HG03175 (cell line): Measurements from ENCODE around the gene AMOTL1.
"Not testable (repeated sequence)": the region's sequence is repeated elsewhere in the genome, so short reads cannot be mapped to it uniquely, and the experiment has no call there.

Experiments
- ATAC-seq: cut with Tn5 transposase; IDR thresholded peaks from one replicate; pipeline ENCODE4 v1.9.1; 2021; ENCODE audit warnings: mild to moderate bottlenecking, moderate library complexity; ENCODE audit not compliant: unreplicated experiment

AMOTL1 gene

DNA sequence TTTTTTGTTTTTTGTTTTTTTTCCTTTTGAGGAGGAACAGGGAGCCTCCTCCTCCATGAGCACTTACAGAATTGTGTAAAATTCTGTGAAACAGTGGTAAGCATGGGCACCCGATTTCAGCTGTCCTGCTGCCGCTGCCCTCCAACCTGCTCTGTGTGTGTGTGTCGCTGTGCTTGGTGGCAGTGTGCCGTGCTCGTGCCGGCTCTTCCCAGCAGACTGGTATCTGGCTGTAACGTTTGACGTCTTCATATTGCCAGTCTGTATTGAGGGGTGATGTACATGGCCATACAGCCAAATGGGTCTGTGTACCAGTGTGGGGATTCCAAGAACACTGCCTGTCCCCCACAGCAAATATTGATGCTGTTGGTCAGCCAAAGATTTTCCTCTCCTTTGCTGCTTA is 108.1 kb downstream of the AMOTL1 start:
- no peak for ATAC-seq

DNA sequence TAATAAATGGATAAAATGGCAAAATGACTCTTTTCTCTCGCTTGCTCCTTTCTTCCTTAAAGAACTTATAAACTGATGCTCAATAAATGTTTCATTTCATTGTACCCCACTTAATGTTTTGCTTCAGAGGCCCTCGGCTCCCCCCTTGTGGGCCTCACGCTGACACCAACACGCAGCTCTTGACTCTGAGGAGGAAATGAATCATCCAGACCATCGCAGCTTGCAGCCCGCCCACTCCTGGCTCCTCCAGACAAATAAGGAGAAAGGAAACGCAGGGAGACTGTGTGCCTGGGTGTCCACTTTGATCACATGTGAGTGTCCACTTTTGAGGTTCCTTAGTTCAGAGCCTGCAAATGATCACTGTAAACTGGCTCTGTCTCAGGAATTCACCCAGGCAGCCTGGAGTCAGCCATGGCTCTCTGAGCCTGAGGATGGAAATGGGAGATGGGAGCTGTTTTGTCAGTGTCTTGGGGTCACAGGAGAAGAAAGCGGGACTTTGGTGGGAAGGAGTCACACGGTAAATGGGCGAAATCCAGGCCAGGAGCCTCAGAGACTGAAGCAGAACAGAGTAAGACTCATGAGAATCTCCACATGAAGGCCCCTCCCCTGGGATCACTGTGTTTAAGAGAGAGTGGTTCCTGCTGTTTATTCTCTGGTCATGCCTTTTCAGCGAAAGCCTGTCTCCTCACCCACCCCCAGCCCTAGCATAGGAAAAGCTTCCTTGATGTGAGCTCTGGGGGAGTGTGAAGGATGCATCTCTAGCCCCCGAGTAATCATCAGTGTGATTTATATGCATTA is 108.7 kb downstream of the AMOTL1 start:
- ATAC-seq: peak; percentile 90

DNA sequence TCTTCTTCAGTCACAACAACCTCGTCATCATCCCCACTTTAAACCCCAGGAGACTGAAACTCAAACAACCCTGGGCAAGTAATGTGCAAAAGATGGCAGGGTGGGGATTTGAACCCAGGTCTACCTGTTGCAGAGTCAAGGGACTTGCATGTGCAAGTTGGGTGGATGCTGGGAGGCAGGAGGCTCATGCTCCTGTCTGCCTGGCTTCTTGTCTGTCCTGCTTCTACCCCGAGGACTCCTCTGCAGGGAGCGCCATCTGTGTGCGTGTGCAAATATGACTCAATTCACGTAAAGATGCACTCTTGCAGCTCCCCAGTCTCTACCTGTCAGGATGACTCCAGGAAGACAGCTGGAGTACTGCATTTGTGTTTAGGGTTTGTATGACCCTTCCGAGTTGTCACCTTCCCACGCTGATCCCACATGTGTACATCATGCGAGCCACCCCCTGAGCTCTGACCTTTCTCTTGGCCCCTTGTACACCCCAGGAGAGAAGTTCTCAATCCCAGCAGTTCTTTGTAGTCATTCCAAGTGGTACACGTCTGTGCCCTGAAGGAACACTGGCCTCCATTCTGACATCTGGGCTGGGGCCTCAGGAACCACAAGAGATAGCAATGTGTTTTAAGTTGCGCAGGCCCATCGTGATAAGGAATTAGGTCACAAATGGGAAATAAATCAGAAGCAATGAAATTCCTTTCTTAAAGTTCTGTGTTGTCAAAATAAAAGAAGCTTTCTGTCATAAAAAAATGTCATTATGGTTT is 109.5 kb downstream of the AMOTL1 start:
- ATAC-seq: no peak

DNA sequence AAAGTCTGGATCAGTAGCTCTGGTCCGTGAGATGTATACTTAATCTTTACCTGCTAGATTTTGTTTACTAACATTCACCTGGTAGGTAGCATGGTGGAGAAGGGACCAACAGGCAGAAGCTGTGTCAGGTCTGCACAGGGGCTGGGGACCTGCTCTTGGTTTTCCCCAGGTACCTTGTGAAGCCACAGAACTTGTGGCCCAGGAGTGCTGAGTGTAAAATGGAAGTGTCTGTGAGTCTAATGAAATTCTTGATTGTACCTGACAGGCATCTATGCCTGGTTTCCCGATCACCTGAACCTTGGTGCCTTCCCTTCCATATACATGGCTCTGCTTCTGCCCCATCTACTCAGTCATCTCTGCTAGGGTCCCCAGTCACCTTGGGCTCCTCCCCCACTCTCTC is 110.8 kb downstream of the AMOTL1 start:
- ATAC-seq: no peak

DNA sequence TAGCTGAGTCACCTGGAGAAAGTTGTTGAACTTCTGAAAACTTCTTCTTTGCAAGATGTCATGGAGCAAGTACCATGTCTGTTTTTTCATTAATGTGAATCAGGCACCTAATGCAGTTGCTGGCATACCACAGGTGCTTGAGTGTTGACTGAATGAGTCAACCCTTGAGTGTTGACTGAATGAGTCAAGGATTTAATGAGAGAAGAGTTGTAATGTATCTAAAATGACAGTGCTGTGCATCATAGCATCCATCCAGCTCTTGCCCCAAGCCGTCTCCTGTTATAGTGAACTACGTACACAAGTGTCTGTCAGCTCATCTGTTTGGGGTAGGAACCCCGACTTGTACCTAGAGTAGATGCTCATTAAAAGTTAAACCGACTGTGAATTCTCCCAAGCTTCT is 112.1 kb downstream of the AMOTL1 start:
- ATAC-seq: no peak

DNA sequence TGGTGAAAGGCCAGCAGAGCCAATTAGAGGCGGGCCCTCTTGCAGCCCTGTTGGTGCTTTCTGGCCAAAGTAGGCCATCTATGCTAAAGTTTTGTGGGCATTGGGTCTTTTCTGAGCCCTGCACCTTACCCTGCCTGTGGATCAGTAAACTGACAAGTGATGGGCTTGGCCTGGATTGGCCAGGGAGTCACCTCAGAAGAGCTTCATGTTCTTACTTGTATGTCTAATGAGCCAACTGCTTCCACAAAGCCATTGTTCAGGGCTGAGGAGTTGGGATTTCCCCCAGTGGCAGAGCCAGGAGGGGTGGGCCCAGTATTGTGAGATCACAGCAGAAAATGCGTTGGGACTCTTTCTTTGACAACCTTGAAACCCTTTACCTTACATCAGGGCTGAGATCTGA is 114.8 kb downstream of the AMOTL1 start:
- no peak for ATAC-seq

DNA sequence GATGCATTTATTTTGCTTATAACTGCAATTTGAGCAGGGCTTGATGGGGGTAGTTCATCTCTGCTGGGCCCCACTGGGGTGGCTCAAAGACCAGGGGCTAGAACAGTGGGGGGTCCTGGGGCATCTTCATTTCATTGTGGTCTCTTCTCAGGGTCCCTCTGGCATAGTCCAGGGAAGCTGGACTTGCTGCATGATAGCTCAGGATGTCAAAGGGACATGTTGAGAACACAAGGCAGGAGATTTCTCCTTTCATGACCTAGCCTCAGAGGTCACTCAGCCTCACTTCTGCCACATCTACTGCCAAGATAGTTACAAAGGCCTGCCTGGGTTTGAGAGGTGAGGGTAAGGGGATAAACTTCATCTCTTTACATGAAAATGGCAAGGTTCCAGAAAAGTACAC is 115.7 kb downstream of the AMOTL1 start:
- ATAC-seq: no peak

DNA sequence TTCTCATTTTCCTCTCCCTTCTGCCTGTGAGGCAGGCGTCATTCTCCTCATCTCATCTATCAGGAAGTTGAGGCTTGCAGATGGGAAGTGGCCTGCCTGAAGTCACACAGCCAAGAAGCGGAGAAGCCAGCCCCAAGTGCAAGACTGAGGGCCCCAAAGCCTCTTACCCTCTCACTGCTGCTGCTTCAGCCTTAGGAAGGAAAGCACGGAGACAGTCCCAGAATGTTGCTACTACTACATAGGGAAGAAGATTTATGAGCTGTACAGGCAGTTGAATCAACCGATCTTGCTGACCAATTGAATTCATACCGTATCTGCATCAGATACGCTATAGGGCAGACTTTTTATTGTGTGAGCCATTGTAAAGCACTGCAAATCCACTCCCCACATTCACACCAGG is 116.2 kb downstream of the AMOTL1 start:
- no peak for ATAC-seq

DNA sequence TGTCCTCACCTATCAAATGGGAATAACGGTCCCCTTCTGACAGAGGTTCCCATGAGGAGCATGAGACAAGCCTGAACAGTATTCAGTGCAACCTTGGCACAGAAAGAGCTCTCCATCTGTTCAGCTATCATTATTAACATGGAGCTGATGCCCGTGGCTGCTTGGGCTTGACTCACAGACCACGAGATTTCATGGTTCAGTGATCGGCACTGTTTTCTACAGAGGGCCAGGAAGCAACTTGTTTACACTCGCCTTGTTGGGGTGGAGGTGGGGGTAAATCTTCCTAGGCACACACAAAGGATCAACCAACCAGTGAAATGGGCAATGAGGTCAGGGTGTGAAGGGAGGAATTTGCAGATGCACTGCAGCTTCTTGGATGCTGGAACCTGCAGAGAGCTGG is 117.0 kb downstream of the AMOTL1 start:
- peak; percentile 83 for ATAC-seq

DNA sequence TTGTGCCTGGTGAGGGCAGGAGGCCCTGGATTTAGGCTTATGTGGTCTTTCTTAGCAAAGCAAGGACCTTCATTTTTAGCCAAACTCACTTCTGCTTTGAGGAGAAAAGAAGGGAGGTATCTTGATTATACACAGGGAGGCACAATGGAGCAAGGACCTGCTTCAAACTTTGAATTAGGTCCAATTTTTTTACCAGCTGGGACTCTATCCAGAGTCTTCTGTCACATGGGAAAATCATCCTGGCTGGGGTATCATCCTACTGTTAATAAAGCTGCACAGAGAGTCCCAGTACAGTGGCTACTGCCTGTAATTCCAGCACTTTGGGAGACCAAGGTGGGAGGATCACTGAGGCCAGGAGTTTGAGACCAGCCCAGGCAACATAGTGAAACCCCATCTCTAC is 117.4 kb downstream of the AMOTL1 start:
- ATAC-seq: no peak

DNA sequence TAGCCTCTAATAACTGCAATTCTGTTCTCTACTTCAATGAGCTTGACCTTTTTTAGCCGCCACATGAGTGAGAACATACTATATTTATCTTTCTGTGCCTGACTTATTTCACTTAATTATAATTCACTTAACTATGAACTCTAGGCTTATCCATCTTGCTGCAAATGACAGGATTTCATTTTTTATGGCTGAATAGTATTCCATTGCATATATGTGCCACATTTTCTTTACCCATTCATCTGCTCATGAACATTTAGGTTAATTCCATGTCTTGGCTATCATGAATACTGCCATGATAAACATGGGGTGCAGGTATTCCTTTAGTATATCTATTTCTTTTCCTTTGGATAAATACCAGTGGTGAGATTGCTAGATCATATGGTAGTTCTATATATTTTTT is 120.0 kb downstream of the AMOTL1 start:
- no peak for ATAC-seq

DNA sequence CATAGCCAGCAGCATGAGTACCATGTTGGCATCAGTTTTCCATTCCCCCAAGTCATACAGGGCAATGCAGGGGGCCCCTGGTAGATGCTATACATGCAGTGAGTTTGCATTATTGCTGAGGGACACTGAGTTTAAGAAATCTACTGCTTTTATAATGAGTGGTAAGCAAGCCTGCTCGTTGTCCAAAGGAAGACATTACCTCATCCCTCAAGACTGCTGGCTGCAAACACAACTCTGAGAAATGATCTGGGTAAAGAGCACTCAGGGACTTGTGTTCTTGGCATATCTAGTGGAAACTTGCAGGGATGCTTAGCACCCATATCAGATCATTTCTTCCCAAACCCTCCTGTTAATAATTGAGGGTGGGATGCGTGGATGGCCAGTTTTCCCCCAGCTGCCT is 127.3 kb downstream of the AMOTL1 start:
- no peak for ATAC-seq

DNA sequence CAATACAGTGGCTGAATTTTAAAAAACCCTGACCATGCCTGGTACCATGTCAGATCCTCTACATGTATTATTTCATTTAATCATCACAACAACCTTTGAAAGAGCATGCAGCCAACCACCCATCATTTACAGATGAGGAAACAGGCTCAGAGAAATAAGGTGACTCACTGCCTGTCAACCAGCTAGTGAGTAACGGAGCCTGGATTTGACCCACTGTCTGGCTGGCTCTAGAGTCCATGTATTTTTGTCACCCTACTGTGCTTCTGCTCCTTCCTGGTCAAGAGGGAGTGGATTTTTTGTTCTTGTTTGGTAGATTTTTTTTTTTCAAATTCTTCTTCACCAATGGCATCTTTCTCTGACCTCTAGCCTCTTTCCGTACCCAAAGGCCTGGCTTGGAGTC is 127.8 kb downstream of the AMOTL1 start:
- ATAC-seq: no peak

DNA sequence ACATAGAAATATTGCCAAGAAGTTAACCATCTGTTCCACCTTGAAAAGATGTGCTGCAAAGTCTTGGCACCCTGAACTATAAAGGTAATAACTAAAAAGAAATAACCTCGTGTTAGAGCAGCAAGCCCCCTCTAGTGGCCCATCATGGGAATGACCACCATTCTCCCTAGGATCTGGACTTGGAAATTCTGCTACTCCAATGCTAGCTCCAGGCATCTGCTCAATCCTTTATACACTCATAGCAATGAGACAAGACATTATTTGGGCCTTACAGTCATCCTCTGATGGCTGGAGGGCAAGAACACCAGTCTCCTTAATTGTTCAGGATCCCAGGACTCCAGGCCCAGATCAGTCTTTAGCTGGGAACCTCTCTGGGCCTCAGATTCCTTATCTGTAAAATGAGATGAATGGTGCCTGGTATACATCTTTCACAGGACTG is 129.2 kb downstream of the AMOTL1 start:
- peak; percentile 74 for ATAC-seq

DNA sequence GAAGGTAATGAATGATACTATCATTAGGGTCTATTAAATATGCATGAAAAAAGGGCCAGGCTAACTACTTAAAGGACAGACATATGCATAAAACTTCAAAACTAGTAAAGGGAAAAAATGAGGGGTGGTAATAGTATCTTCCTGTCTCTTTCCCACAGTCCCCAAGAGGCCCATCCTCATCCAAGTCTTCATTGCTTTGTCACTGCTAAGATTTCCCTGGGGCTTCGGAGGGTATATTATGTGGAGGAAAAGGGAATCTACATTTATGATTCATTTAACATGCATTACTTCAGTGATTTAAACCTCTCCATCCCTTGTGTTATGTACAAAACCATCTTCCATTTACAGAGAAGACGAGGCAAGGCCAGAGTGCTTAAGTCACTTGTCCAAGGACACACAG is 139.1 kb downstream of the AMOTL1 start:
- ATAC-seq: no peak

DNA sequence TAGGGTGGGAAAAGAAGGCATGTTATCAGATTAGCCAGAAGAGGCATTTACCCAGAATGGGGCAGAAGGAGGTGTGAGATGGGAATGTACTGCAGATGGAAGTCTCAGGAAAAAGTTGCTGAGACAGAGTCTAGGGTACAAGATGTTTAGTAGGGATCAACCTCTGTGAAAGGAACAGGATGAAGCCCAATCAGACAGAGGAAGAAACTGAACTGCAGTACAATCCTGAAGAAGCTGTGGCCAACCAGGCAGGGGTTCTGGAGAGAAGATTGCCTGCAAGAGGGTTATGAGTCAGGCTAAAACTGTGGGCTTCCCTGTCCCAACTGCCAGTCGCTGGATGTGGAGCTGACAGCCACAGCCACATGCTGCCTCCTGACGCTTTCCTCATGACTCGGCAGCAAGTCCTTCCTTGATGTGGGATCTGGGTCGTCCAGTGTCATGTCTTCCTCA is 141.2 kb downstream of the AMOTL1 start:
- no peak for ATAC-seq

DNA sequence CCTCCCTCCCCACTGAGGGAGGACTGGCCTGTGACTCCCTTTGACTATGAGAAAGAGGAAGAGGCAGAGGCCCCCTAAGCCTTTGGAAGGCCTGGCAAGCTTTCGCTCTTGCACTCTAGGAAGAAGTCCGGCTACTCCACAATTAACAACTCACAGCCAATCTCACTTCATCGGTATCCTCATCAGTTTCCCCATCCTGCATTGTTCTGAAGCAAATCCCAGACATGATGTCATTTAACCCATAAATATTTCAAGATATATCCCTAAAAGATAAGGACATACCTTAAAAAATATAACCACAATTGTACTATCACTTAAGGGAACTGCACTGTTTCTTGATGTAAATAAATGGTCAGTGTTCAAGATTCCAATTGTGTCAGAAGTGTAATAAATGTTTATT is 142.1 kb downstream of the AMOTL1 start:
- no peak for ATAC-seq

DNA sequence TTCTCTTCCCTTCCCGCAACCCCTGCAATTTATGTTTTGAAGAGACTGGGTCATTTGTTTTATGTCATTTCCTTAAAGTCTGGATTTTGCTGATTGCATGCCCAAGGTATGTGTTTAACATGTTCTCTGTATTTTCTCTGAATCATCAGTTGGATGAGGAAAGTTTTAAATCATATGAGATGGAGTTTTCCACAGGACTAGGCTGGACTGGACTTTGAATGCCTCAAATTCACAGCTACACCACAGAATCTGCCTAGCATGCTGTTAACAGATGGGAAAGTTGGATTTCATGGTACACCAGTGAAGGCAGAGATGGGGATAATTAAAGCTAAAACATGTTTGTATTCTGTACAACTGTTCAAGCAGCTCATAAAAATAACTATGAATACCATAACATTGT is 142.6 kb downstream of the AMOTL1 start:
- ATAC-seq: no peak

DNA sequence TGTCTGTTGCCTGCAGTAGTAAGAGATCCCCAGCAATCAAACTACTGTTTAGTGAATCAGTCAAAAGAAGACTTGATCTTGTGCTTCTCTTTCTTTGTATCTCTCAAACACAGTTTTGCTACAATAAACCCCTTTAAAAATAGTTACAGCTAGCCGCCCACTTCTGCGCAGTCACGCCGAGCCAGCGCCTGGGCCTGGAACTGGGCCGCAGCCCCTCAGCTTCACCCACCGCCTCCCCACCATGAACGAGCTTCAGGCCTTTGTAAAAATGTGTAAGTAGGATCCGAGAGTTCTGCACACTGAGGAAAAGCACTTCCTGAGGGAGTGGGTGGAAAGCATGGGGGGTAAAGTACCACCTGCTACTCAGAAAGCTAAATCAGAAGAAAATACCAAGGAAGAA is 144.7 kb downstream of the AMOTL1 start:
- ATAC-seq: no peak

DNA sequence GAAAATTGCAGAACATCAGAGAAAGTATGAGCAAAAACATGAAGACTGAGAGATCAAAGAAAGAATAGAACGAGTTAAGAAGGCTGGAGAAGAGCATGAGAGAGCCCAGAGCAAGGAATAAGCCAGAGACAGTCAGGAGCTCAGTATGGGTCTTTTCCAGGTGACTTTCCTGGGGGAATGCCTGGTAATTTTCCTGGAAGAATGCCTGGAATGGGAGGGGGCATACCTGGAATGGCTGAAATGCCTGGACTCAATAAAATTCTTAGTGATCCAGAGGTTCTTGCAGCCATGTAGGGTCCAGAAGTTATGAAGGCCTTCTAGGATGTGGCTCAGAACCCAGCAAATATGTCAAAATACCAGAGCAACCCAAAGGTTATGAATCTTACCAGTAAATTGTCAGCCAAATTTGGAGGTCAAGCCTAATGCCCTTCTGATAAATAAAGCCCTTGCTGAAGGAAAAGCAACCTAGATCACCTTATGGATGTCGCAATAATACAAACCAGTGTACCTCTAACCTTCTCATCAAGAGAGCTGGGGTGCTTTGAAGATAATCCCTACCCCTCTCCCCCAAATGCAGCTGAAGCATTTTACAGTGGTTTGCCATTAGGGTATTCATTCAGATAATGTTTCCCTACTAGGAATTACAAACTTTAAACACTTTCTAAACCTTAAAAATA is 145.7 kb downstream of the AMOTL1 start:
- not testable (repeated sequence) for ATAC-seq

DNA sequence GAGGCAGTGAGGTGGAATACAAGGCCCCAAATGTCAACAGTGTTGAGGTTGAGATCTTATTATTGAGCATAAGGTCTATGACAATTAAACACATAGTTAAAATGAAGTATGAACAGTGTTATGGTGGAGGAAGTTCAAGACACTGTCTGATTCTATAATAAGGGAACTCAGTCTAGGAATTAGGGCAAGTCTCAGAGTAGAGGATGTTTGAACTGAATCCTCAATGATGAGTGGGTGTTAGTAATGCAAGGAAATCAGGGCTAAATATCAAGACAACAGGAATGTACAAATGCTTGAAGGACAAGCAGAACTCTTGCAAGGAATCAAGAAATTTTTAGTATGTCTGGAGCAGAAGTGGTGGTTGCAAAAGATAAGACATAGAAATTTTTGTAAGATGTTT is 152.2 kb downstream of the AMOTL1 start:
- ATAC-seq: no peak
